HUES64 (cell line): ENCODE measurements around the gene CXCL16.
A peak's percentile ranks its signal among the peaks of the same experiment; 100 is the strongest.

Source experiments
- H3K27ac ChIP-seq: 2 replicates; pipeline ENCODE4 v1.7.0; 2013; ENCODE audit warnings: low read depth, low read length, inconsistent platforms
- H3K27me3 ChIP-seq: 2 replicates; pipeline ENCODE4 v1.6.1; 2013; ENCODE audit warnings: mild to moderate bottlenecking, low read length; ENCODE audit not compliant: insufficient read depth
- H3K36me3 ChIP-seq: 2 replicates; pipeline ENCODE4 v1.6.1; 2013; ENCODE audit warnings: mild to moderate bottlenecking, low read length; ENCODE audit not compliant: insufficient read depth
- H3K4me1 ChIP-seq: 2 replicates; pipeline ENCODE4 v1.6.1; 2013; ENCODE audit warnings: mild to moderate bottlenecking, low read length, moderate library complexity; ENCODE audit not compliant: insufficient read depth
- H3K4me3 ChIP-seq: 2 replicates; pipeline ENCODE4 v1.5.1; 2013; ENCODE audit warnings: mild to moderate bottlenecking, low read length, moderate library complexity
- H3K9ac ChIP-seq: 2 replicates; pipeline ENCODE4 v1.6.1; 2013; ENCODE audit warnings: mild to moderate bottlenecking, low read depth, low read length
- H3K9me3 ChIP-seq: 2 replicates; pipeline ENCODE4 v1.6.1; 2013; ENCODE audit warnings: low read depth, low read length; ENCODE audit not compliant: insufficient read depth
- WGBS: fragments of 150-250, 120-280 bp; methylation state at CpG from one replicate; pipeline ENCODE4 v1.1.7; 2013; ENCODE audit warnings: missing lambda C conversion rate; 5-methylcytosine and 5-hydroxymethylcytosine counted together

Gene CXCL16

DNA sequence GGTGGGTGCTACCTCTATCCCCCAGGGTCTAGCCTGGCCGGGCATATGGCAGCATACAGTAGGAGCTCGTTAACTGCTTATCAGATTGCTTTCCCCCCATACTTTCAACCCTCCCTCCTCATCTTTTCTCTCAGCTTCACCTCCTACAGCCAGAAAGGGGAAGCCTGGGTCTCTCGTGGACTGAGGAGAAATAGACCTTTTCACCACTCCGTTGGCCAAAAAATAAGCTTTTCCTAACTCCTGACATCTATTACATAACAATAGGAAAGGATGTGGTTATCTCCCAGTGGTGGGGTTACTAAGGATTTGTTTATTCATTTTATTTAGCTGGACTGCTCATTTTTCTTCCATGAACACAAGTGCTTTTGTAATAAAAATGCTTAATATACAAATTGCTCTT, 9.0 kb upstream of the CXCL16 start:
- Histone ChIP-seq H3K9ac (no peak overlapping the region), H3K27ac (no peak overlapping the region), H3K9me3 (no peaks in the 10 kb centered on the region), H3K4me1 (0 out of 2 replicates have a peak, but pooled peaks cover 6% of the 10 kb centered on the region), H3K36me3 (no peaks in the 10 kb centered on the region), H3K27me3 (peaks cover 26% of the 10 kb centered on the region), H3K4me3 (no peak overlapping the region)
- WGBS, result 66% methylated on average over 4 of the region's 4 CpGs

- H3K4me3 ChIP-seq, result no peak overlapping the region
- peaks cover 35% of the 10 kb centered on the region for H3K27me3 ChIP-seq
- 94% methylated on average over 5 of the region's 5 CpGs for WGBS
- no peak overlapping the region for H3K9ac ChIP-seq
- 0 out of 2 replicates have a peak, but pooled peaks cover 6% of the 10 kb centered on the region for H3K4me1 ChIP-seq
- no peaks in the 10 kb centered on the region for H3K9me3 ChIP-seq
- H3K27ac ChIP-seq, result no peak overlapping the region
- no peaks in the 10 kb centered on the region for H3K36me3 ChIP-seq
Observed at GRCh38 chr17:4747847-4748246, 8.1 kb upstream of the CXCL16 start.

GRCh38 chr17:4744999-4745969, 5.6 kb upstream of the CXCL16 start:
- Histone ChIP-seq H3K27me3 (peaks cover 60% of the 10 kb centered on the region), H3K4me3 (peak overlapping the region; percentile 73), H3K9me3 (no peaks in the 10 kb centered on the region), H3K9ac (peak overlapping the region; percentile 19; the same call in 1 of the 2 replicates), H3K36me3 (no peaks in the 10 kb centered on the region), H3K4me1 (0 out of 2 replicates have a peak, but pooled peaks cover 6% of the 10 kb centered on the region), H3K27ac (no peak overlapping the region)
- WGBS, result 3% methylated on average over 47 of the region's 51 CpGs

- Histone ChIP-seq H3K27me3 (peaks cover 74% of the 10 kb centered on the region), H3K4me1 (0 out of 2 replicates have a peak, but pooled peaks cover 6% of the 10 kb centered on the region), H3K9ac (no peak overlapping the region), H3K36me3 (no peaks in the 10 kb centered on the region), H3K4me3 (no peak overlapping the region), H3K27ac (no peak overlapping the region), H3K9me3 (no peaks in the 10 kb centered on the region)
- 87% methylated on average over 9 of the region's 9 CpGs for WGBS
Observed at GRCh38 chr17:4743898-4744297, 4.2 kb upstream of the CXCL16 start.

DNA sequence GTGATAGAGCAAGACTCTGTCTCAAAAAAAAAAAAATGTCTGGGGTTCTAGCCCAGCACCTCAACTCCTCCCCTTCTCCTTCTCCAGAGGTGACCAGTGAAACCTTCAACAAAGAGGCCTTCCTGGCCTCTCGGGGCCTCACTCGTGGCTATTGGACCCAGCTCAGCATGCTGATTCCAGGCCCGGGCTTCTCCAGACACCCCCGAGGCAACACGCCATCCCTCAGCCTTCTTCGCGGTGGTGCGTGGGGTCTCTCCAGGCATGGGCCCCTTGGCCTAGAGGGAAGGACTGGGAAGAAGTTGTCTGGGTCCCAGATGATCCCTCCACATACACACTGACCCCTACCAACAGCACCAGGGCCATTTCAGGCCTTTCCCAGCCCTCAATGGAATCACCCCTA, 3.5 kb upstream of the CXCL16 start:
- H3K27me3 ChIP-seq, result peaks cover 81% of the 10 kb centered on the region
- H3K9ac ChIP-seq, result no peak overlapping the region
- H3K4me1 ChIP-seq, result 0 out of 2 replicates have a peak, but pooled peaks cover 6% of the 10 kb centered on the region
- no peak overlapping the region for H3K27ac ChIP-seq
- 92% methylated on average over 8 of the region's 8 CpGs for WGBS
- H3K9me3 ChIP-seq, result no peaks in the 10 kb centered on the region
- H3K4me3 ChIP-seq, result no peak overlapping the region
- H3K36me3 ChIP-seq, result no peaks in the 10 kb centered on the region

DNA sequence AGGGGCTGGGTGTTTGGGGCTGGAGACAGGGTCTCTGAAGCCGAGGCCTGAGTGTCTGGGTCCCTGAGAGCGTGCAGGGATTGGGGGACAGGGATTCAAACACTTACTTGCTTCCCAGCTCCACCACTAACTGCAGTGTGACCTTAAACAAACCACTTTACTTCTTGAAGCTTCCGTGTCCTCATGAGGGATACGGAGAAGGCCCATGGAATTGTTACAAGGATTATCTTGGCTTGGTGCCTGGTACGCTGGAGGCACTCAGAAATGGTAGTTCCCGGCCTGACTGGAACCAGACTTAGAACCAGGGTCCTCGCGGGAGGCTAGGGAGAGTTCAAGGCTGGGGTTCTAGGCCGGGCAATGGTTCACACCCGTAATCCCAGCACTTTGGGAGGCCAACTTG, 2.9 kb upstream of the CXCL16 start:
- 94% methylated on average over 10 of the region's 10 CpGs for WGBS
- Histone ChIP-seq H3K36me3 (no peaks in the 10 kb centered on the region), H3K4me3 (no peak overlapping the region), H3K9me3 (no peaks in the 10 kb centered on the region), H3K9ac (no peak overlapping the region), H3K27me3 (peaks cover 87% of the 10 kb centered on the region), H3K4me1 (0 out of 2 replicates have a peak, but pooled peaks cover 6% of the 10 kb centered on the region), H3K27ac (no peak overlapping the region)

DNA sequence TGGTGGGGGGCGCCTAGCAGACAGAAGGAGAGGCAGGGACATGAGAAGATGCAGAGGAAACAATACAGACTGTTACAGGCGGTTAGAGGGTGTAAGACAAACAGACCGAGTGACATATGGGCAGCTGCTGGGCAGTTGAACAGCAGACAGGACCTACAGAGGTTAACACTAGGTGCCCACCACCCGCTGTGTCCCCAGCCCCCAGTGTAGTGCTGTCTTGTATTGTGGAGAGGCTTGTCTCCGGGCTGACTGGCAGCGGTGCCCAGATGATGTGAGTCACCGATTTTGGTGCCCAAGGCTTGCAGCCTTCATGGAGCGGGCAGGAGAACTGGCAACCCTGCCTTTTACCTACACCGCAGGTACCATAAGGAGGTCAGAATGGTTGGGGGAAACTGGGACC, 2.4 kb upstream of the CXCL16 start:
- Histone ChIP-seq H3K9me3 (no peaks in the 10 kb centered on the region), H3K4me1 (0 out of 2 replicates have a peak, but pooled peaks cover 6% of the 10 kb centered on the region), H3K4me3 (no peak overlapping the region), H3K36me3 (no peaks in the 10 kb centered on the region), H3K27me3 (peaks cover 92% of the 10 kb centered on the region), H3K9ac (no peak overlapping the region), H3K27ac (no peak overlapping the region)
- WGBS, result 87% methylated on average over 9 of the region's 9 CpGs

GRCh38 chr17:4741544-4741943, 1.8 kb upstream of the CXCL16 start:
- Histone ChIP-seq H3K9ac (no peak overlapping the region), H3K9me3 (no peaks in the 10 kb centered on the region), H3K27ac (no peak overlapping the region), H3K36me3 (no peaks in the 10 kb centered on the region), H3K4me3 (no peak overlapping the region), H3K4me1 (0 out of 2 replicates have a peak, but pooled peaks cover 6% of the 10 kb centered on the region), H3K27me3 (peaks cover 97% of the 10 kb centered on the region)
- WGBS, result 91% methylated on average over 8 of the region's 8 CpGs

- Histone ChIP-seq H3K27me3 (peaks cover 96% of the 10 kb centered on the region), H3K4me3 (no peak overlapping the region), H3K27ac (no peak overlapping the region), H3K36me3 (no peaks in the 10 kb centered on the region), H3K4me1 (0 out of 2 replicates have a peak, but pooled peaks cover 3% of the 10 kb centered on the region), H3K9ac (no peak overlapping the region), H3K9me3 (no peaks in the 10 kb centered on the region)
- 86% methylated on average over 7 of the region's 8 CpGs for WGBS
Observed at GRCh38 chr17:4740584-4740983, 856 bp upstream of the CXCL16 start.

- Histone ChIP-seq H3K9me3 (no peaks in the 10 kb centered on the region), H3K4me3 (peak overlapping the region; percentile 56), H3K9ac (no peak overlapping the region; the same call in 1 of the 2 replicates), H3K4me1 (0 out of 2 replicates have a peak, but pooled peaks cover 3% of the 10 kb centered on the region), H3K27me3 (peaks cover 92% of the 10 kb centered on the region), H3K36me3 (no peaks in the 10 kb centered on the region), H3K27ac (no peak overlapping the region)
- 10% methylated on average over 13 of the region's 13 CpGs for WGBS
Observed at GRCh38 chr17:4740025-4740351, 260 bp upstream of the CXCL16 start.
